ENCODE results near the gene TP53RK. TPM values are rescaled to one million over a fixed set of nuclear protein-coding genes. Genes with fewer than 3 reads are reported as not detected.

TP53RK gene
- polyA plus RNA-seq, 1 of the 3 experiments (the other 2 are of a cell fraction) = 5.5 TPM

GRCh38 chr20:46683668-46683938, 5.6 kb downstream of the TP53RK start (continued):
- TF ChIP-seq NRF1 (IDR thresholded peaks at IDR 0.05; ENCODE audit: low read depth, low read length) (no peak), SIN3A (IDR thresholded peaks at IDR 0.05; ENCODE audit: borderline replicate concordance, low read depth, low read length) (no peak), POLR2AphosphoS5 (IDR thresholded peaks at IDR 0.05; ENCODE audit: low read depth, low read length) (no peak), RCOR1 (IDR thresholded peaks at IDR 0.05; ENCODE audit: low read length) (no peak), MXI1 (IDR thresholded peaks at IDR 0.05; ENCODE audit: low read depth, low read length) (no peak), MEF2A (IDR thresholded peaks at IDR 0.05; ENCODE audit: borderline replicate concordance, low read depth) (no peak)
- TF ChIP-seq, protein P1, sequence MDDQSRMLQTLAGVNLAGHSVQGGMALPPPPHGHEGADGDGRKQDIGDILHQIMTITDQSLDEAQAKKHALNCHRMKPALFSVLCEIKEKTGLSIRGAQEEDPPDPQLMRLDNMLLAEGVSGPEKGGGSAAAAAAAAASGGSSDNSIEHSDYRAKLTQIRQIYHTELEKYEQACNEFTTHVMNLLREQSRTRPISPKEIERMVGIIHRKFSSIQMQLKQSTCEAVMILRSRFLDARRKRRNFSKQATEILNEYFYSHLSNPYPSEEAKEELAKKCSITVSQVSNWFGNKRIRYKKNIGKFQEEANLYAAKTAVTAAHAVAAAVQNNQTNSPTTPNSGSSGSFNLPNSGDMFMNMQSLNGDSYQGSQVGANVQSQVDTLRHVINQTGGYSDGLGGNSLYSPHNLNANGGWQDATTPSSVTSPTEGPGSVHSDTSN (IDR thresholded peaks at IDR 0.05) = no peak
- TF ChIP-seq, protein P2, sequence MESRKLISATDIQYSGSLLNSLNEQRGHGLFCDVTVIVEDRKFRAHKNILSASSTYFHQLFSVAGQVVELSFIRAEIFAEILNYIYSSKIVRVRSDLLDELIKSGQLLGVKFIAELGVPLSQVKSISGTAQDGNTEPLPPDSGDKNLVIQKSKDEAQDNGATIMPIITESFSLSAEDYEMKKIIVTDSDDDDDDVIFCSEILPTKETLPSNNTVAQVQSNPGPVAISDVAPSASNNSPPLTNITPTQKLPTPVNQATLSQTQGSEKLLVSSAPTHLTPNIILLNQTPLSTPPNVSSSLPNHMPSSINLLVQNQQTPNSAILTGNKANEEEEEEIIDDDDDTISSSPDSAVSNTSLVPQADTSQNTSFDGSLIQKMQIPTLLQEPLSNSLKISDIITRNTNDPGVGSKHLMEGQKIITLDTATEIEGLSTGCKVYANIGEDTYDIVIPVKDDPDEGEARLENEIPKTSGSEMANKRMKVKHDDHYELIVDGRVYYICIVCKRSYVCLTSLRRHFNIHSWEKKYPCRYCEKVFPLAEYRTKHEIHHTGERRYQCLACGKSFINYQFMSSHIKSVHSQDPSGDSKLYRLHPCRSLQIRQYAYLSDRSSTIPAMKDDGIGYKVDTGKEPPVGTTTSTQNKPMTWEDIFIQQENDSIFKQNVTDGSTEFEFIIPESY (IDR thresholded peaks at IDR 0.05; ENCODE audit: borderline replicate concordance, low read depth) = no peak

GRCh38 chr20:46683011-46683667, 6.1 kb downstream of the TP53RK start:
- Histone ChIP-seq H3K27me3 (ENCODE audit: insufficient read depth) (no peaks in the 10 kb centered on the region), H3K4me1 (ENCODE audit: control insufficient read depth in 1 of 2, insufficient read depth in 2 of 2, low read depth in 1 of 2, low read length in 1 of 2) (peaks cover 4 to 10% of the 10 kb centered on the region in 2 experiments; a peak in 3 of 4 replicates), H3K4me2 (no peak overlapping the region), H3K27ac (ENCODE audit: low read depth in 2 of 2, low read length in 1 of 2) (no peak overlapping the region), H3K9me3 (no peaks in the 10 kb centered on the region), H3K4me3 (ENCODE audit: low read depth in 2 of 2, low read length in 1 of 2) (no peak overlapping the region), H4K20me1 (ENCODE audit: insufficient read depth) (0 out of 2 replicates have a peak, but pooled peaks cover 24% of the 10 kb centered on the region), H2AFZ (ENCODE audit: low read depth) (no peak overlapping the region), H3K79me2 (ENCODE audit: insufficient read depth) (peaks cover 51% of the 10 kb centered on the region), H3K36me3 (replicated peaks in 1 of 2; ENCODE audit: control insufficient read depth in 1 of 2, insufficient read depth in 2 of 2, low read length in 1 of 2) (peaks cover 17 to 30% of the 10 kb centered on the region in 2 experiments), H3F3A (replicated peaks; ENCODE audit: insufficient read depth) (no peaks in the 10 kb centered on the region), H3K9ac (no peak overlapping the region), H3K9me2 (no peaks in the 10 kb centered on the region)
- DNase-seq = no peak
- ChIA-PET CTCF (interaction anchor here (0.8 to 6.4 kb wide), 13 partner anchors 11 to 169 kb away, joined by 3 to 116 read pairs (median 4); partner anchors contain the start of gene ZNF334), POLR2A (no interaction called here)
- TF ChIP-seq RFX5 (IDR thresholded peaks at IDR 0.05; ENCODE audit: low read length) (no peak), GATA2 (CRISPR knock-in tag; IDR thresholded peaks at IDR 0.05) (no peak), POLR2AphosphoS5 (IDR thresholded peaks at IDR 0.05; ENCODE audit: low read depth, low read length) (no peak), MEF2A (IDR thresholded peaks at IDR 0.05; ENCODE audit: borderline replicate concordance, low read depth) (no peak), MAX (IDR thresholded peaks at IDR 0.05; ENCODE audit: low read depth) (no peak), FOXJ3 (CRISPR knock-in tag; IDR thresholded peaks at IDR 0.05) (no peak), EP300 (IDR thresholded peaks at IDR 0.05; ENCODE audit: borderline replicate concordance in 1 of 2, low read depth in 1 of 2, low read length in 1 of 2) (no peak), TCF12 (IDR thresholded peaks at IDR 0.05) (no peak), EZH2phosphoT487 (IDR thresholded peaks at IDR 0.05; ENCODE audit: borderline replicate concordance, low read depth) (no peak), TEAD4 (IDR thresholded peaks at IDR 0.05; ENCODE audit: borderline replicate concordance, insufficient read depth) (no peak), SIN3A (IDR thresholded peaks at IDR 0.05; ENCODE audit: borderline replicate concordance, low read depth, low read length) (no peak), FOSL2 (IDR thresholded peaks at IDR 0.05; ENCODE audit: borderline replicate concordance, low read depth) (no peak), NRF1 (IDR thresholded peaks at IDR 0.05; ENCODE audit: low read depth, low read length) (no peak)
- TF ChIP-seq, protein P2 (IDR thresholded peaks at IDR 0.05; ENCODE audit: borderline replicate concordance, low read depth) = no peak
- TF ChIP-seq, protein P3, sequence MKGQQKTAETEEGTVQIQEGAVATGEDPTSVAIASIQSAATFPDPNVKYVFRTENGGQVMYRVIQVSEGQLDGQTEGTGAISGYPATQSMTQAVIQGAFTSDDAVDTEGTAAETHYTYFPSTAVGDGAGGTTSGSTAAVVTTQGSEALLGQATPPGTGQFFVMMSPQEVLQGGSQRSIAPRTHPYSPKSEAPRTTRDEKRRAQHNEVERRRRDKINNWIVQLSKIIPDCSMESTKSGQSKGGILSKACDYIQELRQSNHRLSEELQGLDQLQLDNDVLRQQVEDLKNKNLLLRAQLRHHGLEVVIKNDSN (IDR thresholded peaks at IDR 0.05; ENCODE audit: borderline replicate concordance, low read depth) = no peak
- WGBS (ENCODE audit: low lambda C conversion rate) = 67% methylated on average over 12 of the region's 12 CpGs
